Fibroblast of gingiva (primary cell): ENCODE data around the gene LNX2.

Experiments
- DNase-seq: peaks from one replicate; pipeline ENCODE4 v3.0.0-alpha.2; 2011; ENCODE audit warnings: low read depth

Gene LNX2

GRCh38 chr13:27504868-27505194, 115.5 kb downstream of the LNX2 start:
- no peak for DNase-seq

GRCh38 chr13:27504128-27504867, 116.0 kb downstream of the LNX2 start:
- DNase-seq = no peak

GRCh38 chr13:27500806-27501534, 119.4 kb downstream of the LNX2 start:
- no peak for DNase-seq

- no peak for DNase-seq
These were observed 122.6 kb downstream of the LNX2 start for GRCh38 chr13:27497563-27498230.

- DNase-seq = no peak
These were observed 123.6 kb downstream of the LNX2 start for GRCh38 chr13:27496536-27497273.

- no peak for DNase-seq
These were observed 124.3 kb downstream of the LNX2 start for GRCh38 chr13:27496006-27496405.
